Thyroid gland (tissue), 4 donors: ENCODE data around the gene HRH3.

Experiments
- POLR2A ChIP-seq, 2 donors: fragments of 450-650 bp; IDR thresholded peaks; one replicate each; pipeline ENCODE4 v1.6.1; 2017; ENCODE audit warnings: antibody characterized with exemption in 2 of 2, mild to moderate bottlenecking in 2 of 2, moderate library complexity in 1 of 2
- TF ChIP-seq, protein P1 (sequence below), 6 experiments: fragments of 200-600 bp in 3 of 6; fragments of 450-650 bp in 3 of 6; sonication (generic) in 3 of 6; IDR thresholded peaks; one replicate each; pipeline ENCODE4 v1.5.1; 2016 to 2019; ENCODE audit warnings: antibody characterized with exemption in 6 of 6, mild to moderate bottlenecking in 2 of 6, inconsistent platforms in 1 of 6, moderate library complexity in 1 of 6

DNA sequence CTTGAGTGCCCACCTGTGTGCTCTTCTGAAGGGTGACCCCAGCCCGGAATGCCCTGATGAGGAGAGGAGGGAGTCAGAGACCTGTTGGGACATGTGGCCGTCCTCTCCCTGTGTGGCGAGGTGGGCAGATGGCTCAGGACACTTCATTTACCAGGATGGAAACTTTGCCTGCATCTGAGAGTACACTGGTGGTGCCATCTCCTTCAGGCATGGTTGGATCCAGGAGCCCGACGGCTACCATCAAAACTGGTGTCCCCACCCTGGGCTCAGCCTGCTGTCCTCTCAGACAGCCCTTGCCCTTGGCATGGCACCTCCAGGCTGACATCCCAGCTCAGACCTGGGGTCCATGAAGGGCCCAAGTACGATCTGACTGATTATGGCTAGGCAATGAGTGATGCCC, 11.2 kb upstream of the HRH3 start:
- TF ChIP-seq, protein P1, sequence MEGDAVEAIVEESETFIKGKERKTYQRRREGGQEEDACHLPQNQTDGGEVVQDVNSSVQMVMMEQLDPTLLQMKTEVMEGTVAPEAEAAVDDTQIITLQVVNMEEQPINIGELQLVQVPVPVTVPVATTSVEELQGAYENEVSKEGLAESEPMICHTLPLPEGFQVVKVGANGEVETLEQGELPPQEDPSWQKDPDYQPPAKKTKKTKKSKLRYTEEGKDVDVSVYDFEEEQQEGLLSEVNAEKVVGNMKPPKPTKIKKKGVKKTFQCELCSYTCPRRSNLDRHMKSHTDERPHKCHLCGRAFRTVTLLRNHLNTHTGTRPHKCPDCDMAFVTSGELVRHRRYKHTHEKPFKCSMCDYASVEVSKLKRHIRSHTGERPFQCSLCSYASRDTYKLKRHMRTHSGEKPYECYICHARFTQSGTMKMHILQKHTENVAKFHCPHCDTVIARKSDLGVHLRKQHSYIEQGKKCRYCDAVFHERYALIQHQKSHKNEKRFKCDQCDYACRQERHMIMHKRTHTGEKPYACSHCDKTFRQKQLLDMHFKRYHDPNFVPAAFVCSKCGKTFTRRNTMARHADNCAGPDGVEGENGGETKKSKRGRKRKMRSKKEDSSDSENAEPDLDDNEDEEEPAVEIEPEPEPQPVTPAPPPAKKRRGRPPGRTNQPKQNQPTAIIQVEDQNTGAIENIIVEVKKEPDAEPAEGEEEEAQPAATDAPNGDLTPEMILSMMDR (IDR thresholded peaks at IDR 0.05): no peak
- no peak for TF ChIP-seq POLR2A (IDR thresholded peaks at IDR 0.05)
